GM18499 (cell line): ENCODE results near the gene RFX4.

Experiments used
- ATAC-seq: cut with Tn5 transposase; IDR thresholded peaks from one replicate; pipeline ENCODE4 v1.9.1; 2021; ENCODE audit warnings: moderate number of reproducible peaks; ENCODE audit not compliant: insufficient read depth, unreplicated experiment

RFX4 gene

DNA sequence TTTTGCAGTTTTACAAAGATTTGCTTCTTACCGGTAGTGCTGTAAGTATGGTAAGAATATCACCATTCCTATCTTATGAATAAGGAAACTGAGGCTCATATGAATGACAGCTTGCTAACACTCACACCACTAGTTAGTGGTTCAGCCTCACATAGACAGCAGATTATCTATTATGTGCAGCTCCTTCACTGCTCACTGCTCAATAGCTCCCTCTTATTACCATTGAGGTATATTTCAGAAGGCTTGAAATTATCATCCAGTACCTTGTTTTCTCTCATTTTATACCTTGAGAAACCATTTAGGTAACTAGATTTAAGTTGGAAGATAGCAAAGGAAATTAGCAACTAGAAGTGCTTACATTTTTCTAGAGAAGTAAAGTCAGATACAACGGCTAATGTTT, 207.2 kb downstream of the RFX4 start:
- no peak for ATAC-seq

GRCh38 chr12:106791531-106791930, 208.7 kb downstream of the RFX4 start:
- no peak for ATAC-seq

- no peak for ATAC-seq
Measured at GRCh38 chr12:106794369-106794768, 211.6 kb downstream of the RFX4 start.

DNA sequence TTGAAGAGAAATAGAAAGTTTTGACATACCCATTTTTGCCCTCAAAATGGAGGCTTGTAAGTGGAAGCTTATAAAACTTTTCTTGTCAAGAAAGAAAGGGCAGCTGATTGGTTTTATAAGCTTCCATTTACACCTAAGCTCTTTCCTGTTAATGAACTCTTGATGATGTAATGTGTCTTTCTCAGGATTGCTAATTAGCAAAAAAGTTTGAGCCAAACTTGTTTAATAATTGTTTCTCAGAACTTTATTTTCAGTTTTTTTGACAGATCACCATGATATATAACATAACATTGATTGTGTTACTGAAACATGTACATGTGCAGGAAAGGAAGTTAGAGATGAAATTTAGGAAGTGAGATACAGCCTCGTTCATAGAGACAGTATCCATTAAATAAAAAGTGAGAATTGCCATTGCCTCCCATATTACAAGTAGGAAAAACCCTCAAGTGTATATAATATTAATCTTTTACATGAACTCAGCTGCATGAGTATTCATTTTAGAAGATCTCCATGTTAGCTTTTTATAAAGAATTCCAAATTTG, 218.4 kb downstream of the RFX4 start:
- no peak for ATAC-seq

- ATAC-seq = no peak
Measured at GRCh38 chr12:106801830-106802533, 219.2 kb downstream of the RFX4 start.

- ATAC-seq = no peak
Measured at GRCh38 chr12:106804668-106805067, 221.9 kb downstream of the RFX4 start.
